ENCODE results near the gene POU6F2.

Gene POU6F2

DNA sequence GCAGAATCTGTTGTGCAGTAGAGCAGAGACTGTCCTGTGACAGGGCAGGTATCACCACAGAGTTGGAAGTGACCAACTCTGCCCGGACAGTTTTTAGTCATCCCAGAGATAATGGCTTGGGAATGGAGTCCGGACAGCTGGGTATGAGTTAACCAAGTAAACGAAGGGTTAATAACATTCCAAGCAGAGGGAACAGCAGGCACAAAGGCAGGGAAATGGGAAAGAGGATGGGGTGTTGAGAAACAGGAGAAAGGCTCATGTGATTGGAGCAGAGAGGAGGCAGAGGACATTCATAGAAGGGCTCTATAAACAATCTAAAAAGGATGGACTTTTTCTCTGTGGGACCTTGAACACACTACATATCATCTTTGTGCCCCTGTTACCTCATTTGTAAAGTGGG is 456.3 kb downstream of the POU6F2 start:
- DNase-seq (ENCODE audit: low spot score): no peak

DNA sequence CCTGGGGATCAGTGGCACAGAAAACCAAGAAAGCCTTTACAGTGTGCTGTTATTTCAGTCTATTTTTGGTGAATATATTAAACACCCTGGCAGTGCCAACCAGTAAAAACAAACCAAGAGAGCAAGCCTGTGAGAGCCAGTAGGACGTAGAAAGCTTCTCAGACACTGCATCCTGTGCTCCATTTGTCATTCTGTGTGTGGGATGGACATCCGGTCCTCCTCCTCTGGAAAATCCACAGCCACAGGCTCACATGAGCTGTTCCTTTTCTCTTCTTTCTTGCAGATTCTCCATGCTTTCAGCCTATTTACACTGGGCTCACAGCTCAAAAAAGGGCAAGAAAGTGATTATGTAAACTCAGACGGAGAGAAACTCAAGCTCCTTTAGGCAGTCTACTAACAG is 468.8 kb downstream of the POU6F2 start:
- DNase-seq (ENCODE audit: low spot score): no peak

DNA sequence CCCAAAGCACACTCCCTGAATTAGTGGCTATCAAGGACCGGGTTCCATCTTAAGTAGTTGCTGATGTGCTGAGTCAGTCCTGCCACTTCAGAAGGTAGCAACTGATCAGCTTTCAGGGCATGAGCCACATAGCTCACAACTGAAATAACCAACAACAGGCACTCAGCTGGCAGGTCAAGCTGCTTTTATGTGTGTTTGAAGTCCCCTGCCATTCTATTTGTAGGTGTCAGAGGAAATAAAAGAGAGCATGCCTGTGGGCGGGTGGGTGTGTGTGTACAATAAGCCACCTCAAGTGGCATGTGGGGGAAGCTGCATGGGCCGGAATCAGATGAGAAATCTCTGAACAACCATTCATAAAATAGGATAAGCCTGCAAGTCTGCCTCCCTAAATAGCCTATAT is 474.2 kb downstream of the POU6F2 start:
- no peak for DNase-seq (ENCODE audit: low spot score)

DNA sequence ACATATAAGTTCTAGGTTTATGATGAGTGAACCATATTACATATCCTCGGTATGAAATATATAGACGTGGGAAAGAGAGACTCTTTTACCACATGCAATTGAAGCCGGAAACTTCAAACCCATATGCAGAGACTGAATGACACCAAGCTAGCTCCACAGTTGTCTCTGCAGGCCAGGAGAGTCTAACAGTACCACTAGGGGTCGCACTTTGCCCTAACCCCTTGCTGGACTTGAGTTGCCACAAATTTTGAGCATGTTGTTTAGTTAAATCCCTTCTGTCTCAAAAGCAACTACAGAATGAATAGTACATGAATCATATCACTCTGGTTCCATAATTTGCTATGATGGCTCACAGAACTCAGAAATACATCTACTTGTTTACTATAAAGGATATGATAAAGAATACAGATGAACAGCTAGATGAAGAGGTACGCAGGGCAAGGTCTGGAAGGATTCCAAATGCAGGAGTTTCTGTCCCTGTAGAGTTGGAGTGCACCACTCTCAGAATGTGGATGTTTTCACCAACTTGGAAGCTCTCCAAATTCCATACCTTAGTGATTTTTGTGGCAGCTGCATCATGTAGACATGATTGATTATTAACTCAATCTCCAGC is 476.1 kb downstream of the POU6F2 start:
- DNase-seq (ENCODE audit: low spot score): no peak

DNA sequence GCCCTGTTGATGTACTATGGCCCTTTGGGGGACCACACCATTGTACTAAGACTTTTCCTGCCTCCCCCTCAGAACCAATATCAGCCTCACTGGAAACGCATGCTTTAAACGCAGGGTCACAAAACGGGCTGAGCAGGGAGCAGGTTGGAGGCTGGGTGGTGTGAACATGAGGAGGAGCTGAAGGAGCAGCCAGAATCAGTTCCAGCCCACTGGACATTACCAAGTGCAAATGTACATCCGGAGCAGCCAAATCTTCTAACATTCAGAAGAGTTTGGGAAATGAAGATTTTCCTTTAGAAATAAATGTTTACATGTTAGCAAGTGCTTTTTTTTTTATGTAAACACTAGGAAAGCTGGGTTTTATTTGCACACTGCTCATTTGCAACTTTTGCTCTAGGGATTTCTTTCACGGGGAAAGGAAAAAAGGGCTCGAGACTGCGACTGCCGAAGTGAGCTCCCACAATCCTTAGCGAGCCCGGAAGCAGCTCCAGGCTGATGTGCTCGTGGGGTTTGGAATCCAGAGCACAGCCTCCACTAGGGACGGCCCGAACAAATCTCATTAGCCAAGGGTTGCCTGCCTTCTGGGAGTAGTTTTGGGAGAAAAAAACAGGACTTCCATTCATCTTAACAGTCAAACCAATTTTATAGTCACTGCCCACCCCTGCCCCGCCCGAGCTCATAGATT is 480.5 kb downstream of the POU6F2 start:
- DNase-seq (ENCODE audit: low spot score): no peak

DNA sequence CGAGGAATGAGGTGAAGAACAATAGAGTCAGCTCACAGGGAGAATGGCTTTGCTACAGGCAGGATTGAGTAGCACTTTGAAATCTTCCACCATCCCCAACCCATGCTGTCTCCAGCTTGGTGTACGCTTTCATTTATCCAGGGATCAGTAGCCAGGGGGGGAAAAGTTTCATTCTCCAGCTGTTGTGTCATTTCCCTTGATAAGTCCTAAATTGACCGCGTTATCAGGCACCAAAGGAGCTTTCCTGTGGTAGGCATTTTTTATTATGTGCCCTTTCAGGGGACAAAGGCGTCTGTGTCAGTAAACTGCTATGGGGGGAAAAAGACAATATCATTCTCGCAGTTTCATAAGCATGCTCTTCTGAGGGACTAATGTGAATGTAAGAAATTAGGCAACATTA is 481.9 kb downstream of the POU6F2 start:
- DNase-seq (ENCODE audit: low spot score): no peak

DNA sequence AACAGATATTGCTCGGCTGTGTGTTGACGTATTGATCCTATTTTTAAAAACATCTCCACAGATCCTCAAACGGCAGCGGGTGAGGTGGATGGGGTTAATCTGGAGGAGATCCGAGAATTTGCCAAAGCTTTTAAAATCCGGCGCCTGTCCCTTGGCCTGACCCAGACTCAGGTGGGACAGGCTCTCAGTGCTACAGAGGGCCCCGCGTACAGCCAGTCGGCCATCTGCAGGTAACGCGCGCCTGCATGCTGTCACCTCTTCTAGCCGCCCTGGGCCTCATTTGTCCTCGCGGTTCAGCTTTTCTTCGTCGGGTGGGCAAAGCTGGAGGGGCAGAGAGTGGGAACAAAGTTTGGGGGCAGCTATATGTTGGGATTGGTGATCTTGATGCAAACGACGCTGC is 482.8 kb downstream of the POU6F2 start:
- no peak for DNase-seq (ENCODE audit: low spot score)

DNA sequence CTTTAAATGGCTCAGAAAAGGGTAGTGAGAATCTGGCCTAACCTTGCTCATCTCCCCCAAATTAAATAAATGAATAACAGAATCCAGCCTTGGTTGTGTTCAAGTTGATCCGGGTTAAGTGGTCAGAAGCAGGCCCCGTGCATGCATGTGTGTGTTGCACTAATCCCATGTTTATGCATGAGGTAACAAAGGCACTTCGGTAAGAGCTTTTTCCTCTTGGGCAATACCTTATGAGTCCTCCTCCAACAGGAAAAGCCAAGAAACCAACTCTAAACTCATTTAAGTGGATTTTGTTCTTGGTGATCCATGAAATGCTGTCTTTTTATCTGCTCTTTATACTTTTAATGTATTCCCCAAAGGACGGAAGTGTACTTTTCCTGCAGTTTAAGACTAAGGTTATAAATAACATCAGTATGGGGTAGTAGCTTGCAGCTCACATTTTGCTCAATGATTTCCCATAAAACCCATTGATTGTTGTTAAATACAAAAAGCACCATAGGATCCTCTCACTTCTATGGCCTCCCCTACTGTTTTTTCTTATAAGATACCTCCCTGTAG is 483.6 kb downstream of the POU6F2 start:
- DNase-seq (ENCODE audit: low spot score): no peak

DNA sequence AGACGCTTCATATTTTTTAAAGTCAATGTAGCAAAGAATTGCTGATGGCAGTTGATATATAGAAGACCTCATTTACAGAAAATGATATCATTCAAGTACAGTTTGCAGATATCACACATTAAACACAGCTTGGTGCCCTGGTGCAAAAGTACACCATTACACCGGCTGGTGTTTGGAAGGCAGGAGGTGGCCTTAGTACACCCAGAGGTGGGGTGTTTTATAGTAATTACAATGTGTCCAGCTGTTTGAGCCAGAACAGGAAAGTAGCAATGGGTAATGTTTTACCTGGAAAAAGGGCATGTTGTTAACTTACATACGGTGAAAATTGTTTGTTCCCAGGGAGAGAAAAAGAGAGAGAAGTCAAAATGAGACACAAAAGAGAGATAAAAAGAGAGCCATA is 485.5 kb downstream of the POU6F2 start:
- DNase-seq (ENCODE audit: low spot score): no peak

DNA sequence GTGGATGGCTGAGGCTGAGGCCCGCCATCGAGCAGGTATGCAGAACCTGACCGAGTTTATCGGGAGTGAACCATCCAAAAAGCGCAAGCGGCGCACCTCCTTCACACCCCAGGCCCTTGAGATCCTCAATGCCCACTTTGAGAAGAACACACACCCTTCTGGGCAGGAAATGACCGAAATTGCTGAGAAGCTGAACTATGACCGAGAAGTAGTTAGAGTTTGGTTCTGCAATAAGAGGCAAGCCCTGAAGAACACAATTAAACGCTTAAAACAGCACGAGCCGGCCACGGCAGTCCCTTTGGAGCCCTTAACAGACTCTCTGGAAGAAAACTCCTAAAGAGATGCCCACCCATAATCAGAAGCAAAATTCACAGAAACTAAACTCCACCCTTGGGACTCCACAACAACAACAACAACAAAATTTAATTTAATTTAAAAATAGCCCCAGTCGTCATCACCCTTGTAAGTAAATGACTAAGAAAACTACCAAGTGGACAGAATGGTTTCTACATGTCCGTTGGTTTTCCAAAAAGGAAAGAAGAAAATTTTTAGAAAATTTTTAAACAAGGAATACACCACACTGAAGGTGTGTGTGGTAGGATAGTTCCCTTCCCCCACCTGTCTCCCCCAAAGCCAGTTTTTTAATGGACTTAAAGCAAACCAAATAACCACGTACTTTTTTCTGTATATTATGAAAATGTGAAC is 486.8 kb downstream of the POU6F2 start:
- DNase-seq (ENCODE audit: low spot score): no peak

DNA sequence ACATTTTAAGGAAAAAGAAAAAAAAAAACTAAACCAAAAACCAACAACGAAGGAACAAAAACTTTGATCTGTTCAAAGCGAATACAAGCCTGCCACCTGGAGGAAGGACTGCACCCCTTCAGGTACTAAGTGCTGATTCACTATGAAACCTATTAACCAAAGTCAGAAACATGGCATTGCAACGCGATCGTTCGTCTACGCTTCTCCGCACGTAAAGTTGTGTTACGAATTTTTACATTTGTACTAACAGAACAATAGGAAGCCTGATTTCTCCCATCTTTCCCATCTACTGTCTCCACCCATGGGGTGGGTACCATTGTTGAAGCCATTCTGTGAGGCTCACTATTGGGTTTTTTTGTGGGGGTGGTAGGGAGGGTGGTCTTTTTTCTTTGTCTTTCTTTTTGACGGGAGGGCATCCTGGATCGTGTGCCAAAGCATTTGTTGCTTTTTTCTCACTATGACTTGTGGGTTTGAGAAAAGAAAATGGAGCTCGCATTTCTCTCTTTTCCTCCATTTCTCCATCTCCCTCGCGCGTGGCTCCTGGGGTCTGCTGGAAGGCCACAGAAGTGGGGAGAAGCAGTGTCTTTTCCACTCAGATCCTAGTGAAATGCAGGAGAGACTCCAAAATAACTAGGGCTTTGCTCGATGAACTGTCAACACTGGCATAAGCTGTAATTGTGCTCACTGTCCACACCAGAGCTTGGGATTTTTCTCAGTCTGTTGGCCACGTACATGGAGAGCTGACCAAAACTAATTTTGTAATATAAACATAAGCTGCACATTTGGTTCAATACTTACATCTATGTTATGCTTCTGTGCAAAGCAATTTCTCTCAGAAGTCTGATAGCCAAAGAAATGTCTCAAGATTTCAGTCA is 487.6 kb downstream of the POU6F2 start:
- DNase-seq (ENCODE audit: low spot score): no peak

DNA sequence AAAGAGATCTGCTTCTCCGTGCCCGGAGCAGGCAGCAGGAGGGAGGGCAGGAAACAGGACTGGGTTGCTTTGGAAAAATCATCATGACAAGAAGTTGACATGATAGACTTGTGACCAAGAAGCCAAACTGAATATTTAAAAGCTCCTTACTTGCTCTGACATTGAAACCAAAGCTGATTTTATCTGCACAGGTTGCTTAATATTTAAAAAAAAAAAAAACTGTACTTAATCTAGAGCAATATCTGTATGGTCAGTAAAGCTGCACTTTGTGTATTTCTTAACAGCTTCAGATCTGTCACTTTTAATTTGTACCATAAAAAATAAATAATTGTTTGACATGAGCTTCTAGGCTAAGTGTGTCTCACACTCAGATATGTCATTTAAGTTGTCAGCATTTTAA is 490.6 kb downstream of the POU6F2 start:
- DNase-seq (ENCODE audit: low spot score): no peak

DNA sequence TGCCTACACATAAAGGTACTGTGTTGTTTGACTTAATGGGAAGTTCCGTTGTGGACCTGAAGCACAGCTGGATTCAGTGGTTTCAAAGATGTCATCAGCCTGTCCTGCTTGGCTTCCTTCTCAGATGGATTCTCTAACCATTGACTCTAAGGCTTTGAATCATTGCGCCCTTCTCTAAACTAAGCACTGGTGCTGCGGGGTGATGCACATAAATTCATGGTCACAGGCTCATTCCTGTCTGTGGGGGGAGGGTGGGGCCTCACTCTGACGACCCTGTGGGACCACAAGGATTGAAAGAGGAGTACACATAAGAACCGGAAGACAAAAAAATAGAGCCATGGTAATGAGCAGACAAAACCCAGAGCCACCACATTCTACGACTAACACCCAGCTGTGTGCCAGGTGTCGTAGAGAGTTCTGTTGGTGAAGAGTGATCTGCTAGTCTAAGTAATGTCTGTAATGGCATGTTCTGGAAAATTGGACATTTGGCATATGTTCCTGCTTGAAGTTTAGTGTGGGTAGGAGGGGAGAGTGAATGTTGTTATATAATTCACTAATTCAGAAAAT is 491.2 kb downstream of the POU6F2 start:
- DNase-seq (ENCODE audit: low spot score): no peak

DNA sequence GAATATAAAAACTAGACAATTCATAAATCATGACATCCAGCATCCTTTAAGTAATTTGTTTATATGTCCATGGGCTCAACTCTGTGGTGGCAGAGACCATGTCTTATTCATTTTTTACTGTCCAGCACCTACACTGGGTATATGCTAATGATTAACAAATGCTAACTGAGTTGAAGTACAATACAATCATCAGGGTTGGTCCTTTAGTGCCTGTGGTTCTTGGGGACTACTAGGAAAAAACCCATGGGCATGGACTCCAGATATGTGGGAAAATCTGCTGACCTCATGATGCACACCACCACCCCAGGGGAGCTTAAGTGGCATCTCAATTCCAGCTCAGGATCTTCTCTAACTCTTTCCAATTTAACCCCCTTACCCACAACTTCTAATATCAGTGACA is 503.2 kb downstream of the POU6F2 start:
- DNase-seq (ENCODE audit: low spot score): no peak

DNA sequence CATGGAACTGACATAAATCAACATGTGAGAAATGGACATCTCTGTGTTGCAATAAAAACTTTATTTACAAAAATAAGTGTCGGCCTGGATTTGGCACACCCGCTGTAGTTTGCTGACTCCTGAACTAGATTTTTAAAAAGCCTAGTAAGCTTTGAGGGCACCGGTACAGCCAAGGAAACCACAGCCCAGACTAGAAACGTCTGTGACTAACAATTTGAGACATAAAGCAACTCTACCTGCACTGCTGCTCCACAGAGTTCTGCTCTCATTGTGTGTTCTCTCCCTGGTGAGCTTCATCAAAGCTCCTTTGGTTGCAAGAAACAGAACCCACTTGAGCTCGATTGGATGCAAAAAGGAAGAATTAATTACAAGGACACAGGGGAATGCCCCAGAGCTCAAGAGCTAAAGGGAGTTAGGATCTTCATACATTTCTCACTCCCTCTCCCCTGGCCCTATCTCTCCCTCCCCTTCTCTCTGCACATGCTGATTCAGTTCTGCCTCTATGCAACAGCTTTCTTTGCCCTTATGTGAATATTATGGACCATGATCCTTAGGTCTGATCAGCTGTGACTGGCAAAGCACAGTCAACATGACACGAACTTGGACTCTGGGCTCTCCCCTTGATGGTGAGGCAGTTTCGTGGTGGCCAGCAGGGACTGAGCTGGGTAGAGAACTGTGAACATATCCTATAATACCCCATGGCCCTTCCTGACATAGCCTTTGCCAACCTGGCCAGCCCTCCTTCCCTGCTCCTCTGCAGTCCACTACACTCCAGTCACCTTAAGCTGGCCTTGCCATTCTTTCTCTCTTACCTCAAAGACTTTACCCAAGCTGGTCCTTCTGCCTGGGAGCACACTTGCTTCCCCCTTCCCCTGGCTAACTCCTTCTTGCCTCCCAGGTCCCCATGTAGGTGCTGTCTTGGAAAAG is 511.0 kb downstream of the POU6F2 start:
- DNase-seq (ENCODE audit: low spot score): no peak

DNA sequence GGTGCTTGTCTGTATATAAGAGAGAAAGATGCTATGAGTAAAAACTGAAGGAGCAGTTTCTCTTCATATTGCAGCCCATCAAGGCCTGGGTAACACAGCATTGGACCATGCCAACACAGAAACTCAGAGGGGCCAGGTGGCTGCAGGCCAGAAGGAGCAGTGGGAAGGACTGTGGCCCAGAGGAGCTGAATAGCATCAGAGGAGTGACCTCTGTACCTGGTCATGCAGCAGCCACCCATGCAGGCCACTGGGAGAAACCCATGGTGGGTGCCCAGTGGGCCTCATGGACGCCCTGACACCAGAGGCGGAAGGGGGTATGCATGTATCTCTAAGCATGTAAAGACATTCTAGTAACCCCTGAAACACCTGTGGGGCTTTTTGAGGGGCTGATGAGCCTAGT is 512.6 kb downstream of the POU6F2 start:
- DNase-seq (ENCODE audit: low spot score): no peak

DNA sequence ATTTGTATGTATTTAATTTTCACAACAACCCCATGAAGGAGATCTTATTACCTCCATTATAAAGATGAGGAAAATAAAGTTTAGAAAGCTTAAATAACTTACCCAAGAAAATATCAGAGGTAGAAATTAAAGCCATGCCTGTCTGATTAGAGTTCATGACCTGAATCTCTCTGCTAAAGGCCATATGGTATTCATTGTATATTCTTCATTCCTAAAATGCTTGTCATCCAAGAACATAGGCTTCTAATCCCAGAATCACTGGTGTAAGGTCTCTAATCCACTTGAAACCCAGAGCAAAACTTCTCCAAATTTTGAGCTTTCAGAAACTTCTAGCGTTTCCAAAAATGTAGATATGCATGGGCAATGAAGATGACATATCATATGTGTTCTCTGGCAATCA is 516.2 kb downstream of the POU6F2 start:
- no peak for DNase-seq (ENCODE audit: low spot score)

DNA sequence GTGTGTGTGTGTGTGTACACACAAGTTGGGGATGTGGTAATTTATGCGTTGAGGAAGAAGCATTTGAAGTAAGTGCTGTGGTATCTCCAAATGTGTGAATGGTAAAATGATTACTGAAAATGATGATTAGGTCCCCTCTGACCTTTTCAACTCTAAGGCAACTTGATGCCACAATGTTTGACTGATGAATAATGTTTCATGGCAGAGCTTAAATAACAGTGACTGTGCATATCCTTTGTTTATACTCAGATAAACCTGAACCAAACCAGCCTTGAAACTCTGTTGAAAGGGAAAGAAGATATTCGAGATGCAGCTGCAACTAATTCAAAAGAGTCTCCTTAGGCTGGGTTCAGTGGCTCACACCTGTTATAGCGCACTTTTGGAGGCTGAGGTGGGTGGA is 523.6 kb downstream of the POU6F2 start:
- DNase-seq (ENCODE audit: low spot score): no peak

DNA sequence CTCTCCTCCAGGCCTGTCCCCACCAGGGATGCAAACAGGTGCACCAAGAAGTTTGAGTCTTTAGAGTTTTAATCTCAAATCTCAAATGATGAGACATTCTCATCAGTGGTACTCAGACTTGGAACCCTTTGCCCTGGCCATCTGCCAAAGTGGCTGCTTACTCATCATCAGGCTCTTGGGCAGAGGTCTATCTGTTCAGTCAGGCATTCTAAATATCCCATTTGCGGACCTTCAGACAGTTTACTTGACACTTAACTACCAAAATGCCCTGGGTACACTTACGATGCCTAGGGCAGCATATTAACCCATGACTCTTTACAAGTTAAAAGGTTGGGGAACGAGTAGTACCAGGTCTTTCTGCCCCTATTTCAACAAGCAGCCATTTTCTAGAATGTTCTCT is 527.3 kb downstream of the POU6F2 start:
- no peak for DNase-seq (ENCODE audit: low spot score)

DNA sequence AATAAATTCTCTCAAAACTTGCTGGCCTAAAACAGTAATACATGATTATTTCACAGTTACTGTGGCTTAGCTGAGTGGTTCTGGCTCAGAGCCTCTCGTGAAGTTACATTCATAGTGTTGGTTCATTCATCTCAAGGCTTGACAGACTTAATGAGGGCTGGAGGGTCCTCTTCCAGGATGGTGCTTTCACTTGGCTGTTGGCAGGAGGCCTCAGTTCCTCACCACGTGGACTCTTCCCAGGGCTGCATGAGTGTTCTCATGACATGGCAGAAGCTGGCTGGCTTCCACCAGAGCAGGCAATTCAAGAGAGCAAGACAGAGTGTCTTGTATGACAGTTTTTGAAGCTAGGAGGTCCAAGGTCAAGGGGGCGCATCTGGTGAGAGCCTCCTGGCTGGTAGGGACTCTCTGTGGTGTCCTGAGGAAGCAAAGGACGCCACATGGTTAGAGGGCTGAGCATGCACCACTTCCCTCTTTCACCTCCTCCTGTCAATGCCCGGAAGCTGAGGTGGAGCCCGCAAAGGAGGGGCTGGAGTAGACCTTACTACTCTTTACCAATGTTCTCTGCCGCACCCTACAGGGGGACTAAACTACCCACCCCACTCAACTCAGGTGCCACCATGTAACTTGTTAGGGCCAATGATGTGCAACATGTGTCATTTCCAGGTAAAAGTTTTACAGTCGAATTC is 530.3 kb downstream of the POU6F2 start:
- no peak for DNase-seq (ENCODE audit: low spot score)

Measured in left forelimb (tissue), 1 donor.